GM12801 (cell line): ENCODE results near the gene TINAGL1.

ENCODE experiments used
- TF ChIP-seq, protein P1 (sequence below): IDR thresholded peaks from one replicate; pipeline ENCODE4 v1.5.1; 2011; ENCODE audit warnings: control low read depth; ENCODE audit not compliant: insufficient read length; ENCODE audit errors: extremely low read depth

Gene TINAGL1

GRCh38 chr1:31559715-31560114 is 16.6 kb upstream of the TINAGL1 start:
- TF ChIP-seq, protein P1, sequence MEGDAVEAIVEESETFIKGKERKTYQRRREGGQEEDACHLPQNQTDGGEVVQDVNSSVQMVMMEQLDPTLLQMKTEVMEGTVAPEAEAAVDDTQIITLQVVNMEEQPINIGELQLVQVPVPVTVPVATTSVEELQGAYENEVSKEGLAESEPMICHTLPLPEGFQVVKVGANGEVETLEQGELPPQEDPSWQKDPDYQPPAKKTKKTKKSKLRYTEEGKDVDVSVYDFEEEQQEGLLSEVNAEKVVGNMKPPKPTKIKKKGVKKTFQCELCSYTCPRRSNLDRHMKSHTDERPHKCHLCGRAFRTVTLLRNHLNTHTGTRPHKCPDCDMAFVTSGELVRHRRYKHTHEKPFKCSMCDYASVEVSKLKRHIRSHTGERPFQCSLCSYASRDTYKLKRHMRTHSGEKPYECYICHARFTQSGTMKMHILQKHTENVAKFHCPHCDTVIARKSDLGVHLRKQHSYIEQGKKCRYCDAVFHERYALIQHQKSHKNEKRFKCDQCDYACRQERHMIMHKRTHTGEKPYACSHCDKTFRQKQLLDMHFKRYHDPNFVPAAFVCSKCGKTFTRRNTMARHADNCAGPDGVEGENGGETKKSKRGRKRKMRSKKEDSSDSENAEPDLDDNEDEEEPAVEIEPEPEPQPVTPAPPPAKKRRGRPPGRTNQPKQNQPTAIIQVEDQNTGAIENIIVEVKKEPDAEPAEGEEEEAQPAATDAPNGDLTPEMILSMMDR, result no peak

DNA sequence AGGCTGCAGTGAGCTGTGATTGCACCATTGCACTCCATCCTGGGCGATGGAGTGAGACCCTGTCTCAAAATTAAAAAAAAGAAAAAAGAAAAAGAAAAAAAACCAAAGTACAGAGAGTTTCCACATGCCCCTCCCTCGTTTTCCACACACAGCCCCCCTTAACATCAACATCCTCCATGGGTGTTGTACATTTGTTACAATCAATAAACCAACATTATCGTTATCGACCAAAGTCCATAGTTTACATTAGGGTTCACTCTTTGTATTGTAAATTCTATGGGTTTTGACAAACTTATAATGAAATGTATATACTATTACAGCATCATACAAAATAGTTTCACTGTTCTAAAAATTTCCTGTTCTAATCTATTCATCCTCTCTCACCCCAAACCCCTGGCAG is 15.9 kb upstream of the TINAGL1 start:
- TF ChIP-seq, protein P1, result no peak

GRCh38 chr1:31562707-31563360 is 13.5 kb upstream of the TINAGL1 start:
- TF ChIP-seq, protein P1, result no peak

DNA sequence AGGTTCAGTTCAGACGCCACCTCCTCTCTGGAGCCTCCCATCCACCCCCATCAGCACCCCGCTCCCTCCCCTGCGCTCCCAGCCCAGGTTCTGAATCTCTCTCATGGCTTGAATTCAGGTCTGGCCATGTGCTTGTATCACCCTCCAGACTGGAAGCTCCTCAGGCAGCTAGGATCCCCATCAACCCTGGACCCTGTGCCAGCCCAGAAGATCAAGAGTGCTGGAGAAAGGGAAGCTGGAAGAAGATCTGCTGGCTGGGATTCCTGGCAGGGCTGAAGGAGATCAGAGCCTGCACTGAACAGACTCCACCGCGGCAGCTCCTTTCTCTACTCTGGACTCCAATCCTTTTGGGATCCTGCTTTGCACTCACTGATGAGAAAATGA is 11.7 kb upstream of the TINAGL1 start:
- TF ChIP-seq, protein P1, result no peak

DNA sequence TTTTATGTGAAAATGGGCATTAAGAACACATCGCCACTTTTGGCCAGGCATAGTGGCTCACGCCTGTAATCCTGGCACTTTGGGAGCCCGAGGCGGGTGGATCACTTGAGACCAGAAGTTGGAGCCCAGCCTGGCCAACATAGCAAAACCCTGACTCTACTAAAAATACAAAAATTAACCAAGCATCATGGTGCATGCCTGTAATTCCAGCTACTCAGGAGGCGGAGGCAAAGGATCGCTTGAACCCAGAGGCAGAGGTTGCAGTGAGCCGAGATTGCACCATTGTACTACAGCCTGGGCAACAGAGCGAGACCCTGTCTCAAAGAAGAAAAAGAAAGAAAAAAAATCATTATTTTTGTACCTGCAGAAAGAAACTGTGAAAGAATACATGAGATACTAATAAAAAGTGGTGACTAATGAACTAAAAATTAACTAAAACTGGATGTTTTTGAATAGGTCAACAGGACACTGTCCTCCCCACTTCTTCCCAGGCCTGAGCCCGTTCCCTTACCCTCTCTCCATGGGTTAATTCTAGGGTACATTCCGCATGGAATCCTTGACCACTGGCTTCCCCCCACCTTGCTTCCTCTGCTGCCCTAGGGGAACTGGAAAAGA is 8.3 kb upstream of the TINAGL1 start:
- TF ChIP-seq, protein P1, result no peak

DNA sequence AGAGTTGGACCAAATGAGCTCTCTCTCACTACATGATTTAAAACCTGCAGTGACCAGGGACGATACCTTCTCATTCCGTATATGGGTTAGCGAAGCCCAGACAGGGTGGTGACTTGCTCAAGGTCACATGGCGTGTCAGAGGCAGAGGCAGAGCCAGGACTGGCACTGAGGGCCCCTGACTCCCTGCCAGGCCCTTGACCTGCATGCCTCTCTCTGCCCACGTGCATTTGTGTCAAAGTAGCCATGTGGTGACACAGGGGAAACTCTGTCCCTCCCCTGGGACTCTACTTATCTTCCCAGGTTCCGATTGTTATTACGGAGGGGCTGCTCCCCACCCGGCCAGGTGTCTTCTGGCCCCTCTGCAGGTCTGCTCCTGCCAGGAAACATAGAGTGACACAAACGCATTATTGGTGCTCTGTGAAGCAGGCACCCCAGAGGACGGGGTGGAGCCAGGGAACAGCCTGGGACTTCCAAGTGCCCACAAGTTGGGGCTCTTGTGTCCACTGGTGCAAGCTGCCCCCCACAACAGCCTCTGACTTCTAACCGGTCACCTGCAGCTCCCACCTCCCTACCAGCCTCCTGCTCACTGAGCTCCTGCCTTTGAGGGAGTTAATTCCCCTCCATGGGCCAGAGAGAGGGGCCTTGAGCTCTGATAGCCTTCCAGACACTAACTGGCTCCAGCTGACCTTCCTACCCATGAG is 7.3 kb upstream of the TINAGL1 start:
- TF ChIP-seq, protein P1, result no peak

DNA sequence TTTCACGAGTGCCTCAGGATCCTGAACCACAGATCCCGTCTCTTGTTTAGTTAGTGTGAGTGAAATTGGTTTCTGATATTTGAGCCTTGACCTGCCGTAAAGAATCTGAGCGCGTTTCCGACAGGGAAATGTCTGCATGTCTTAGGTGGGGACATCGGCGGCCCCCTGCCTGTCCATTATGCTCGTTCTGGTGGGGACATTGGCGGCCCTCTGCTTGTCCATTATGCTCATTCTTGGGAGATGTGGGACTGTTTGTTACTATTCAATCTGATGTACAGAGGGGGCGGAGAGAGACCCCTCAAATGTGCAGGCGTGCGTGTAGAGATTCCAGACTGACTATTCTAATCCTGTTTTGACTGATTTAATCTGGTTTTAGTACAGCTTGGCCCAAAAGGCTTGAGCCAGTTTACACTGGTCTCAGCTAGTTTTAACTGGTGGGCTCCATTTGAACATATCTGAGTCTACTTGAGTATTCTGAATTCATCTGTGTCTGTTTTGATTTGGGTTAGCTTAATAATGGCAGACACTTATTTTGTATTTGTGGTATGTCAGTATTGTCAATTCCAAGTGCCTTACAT is 6.6 kb upstream of the TINAGL1 start:
- TF ChIP-seq, protein P1, result no peak
